ENCODE data around the gene CNOT2.
A peak's percentile ranks its signal among the peaks of the same experiment; 100 is the strongest.

The CNOT2 gene

GRCh38 chr12:70307868-70308267 lies 64.6 kb downstream of the CNOT2 start:
- DNase-seq, result no peak

GRCh38 chr12:70309348-70309747 lies 66.1 kb downstream of the CNOT2 start:
- DNase-seq, result no peak

- DNase-seq, result no peak
Measured at GRCh38 chr12:70314145-70314544, 70.9 kb downstream of the CNOT2 start.

GRCh38 chr12:70317781-70318180 lies 74.5 kb downstream of the CNOT2 start:
- no peak for DNase-seq

- no peak for DNase-seq
Measured at GRCh38 chr12:70319605-70320004, 76.4 kb downstream of the CNOT2 start.

GRCh38 chr12:70321191-70321590 lies 78.0 kb downstream of the CNOT2 start:
- no peak for DNase-seq

GRCh38 chr12:70327541-70327940 lies 84.3 kb downstream of the CNOT2 start:
- no peak for DNase-seq

GRCh38 chr12:70329728-70330127 lies 86.5 kb downstream of the CNOT2 start:
- no peak for DNase-seq

- no peak for DNase-seq
Measured at GRCh38 chr12:70330158-70330557, 86.9 kb downstream of the CNOT2 start.

- DNase-seq, result no peak
Measured at GRCh38 chr12:70332236-70332635, 89.0 kb downstream of the CNOT2 start.

GRCh38 chr12:70334742-70335141 lies 91.5 kb downstream of the CNOT2 start:
- DNase-seq, result no peak

- no peak for DNase-seq
Measured at GRCh38 chr12:70338531-70338930, 95.3 kb downstream of the CNOT2 start.

GRCh38 chr12:70351076-70351475 lies 107.8 kb downstream of the CNOT2 start:
- DNase-seq, result no peak

- no peak for DNase-seq
Measured at GRCh38 chr12:70353780-70354660, 110.8 kb downstream of the CNOT2 start.

- DNase-seq, result no peak
Measured at GRCh38 chr12:70354787-70355186, 111.6 kb downstream of the CNOT2 start.

- no peak for DNase-seq
Measured at GRCh38 chr12:70355972-70356371, 112.7 kb downstream of the CNOT2 start.

- no peak for DNase-seq
Measured at GRCh38 chr12:70359458-70360197, 116.4 kb downstream of the CNOT2 start.

- no peak for DNase-seq
Measured at GRCh38 chr12:70360218-70360617, 117.0 kb downstream of the CNOT2 start.

- no peak for DNase-seq
Measured at GRCh38 chr12:70364695-70365397, 121.6 kb downstream of the CNOT2 start.

- no peak for DNase-seq
Measured at GRCh38 chr12:70365398-70365647, 122.1 kb downstream of the CNOT2 start.

- DNase-seq, result peak; percentile 89
Measured at GRCh38 chr12:70365648-70366518, 122.7 kb downstream of the CNOT2 start, which contains the start of gene KCNMB4. TSS of gene KCNMB4 (plus strand) at chr12:70366290. CDS start at chr12:70366735, 445 bp downstream.

GRCh38 chr12:70366581-70367257 lies 123.5 kb downstream of the CNOT2 start:
- peak; percentile 64 for DNase-seq
